Nephron progenitor cell (in vitro differentiated cells): Measurements from ENCODE around the gene RPTOR.
"Not testable (repeated sequence)": the region's sequence is repeated elsewhere in the genome, so short reads cannot be mapped to it uniquely, and the experiment has no call there.

ENCODE experiments used
- DNase-seq: peaks from one replicate; pipeline ENCODE4 v3.0.0; 2021
- H3K27ac Mint-ChIP-seq: 2 replicates; pipeline ENCODE4 v1.8.0; 2021; ENCODE audit warnings: mild to moderate bottlenecking, moderate library complexity, mixed read lengths
- H3K27me3 Mint-ChIP-seq: 2 replicates; pipeline ENCODE4 v1.8.0; 2021; ENCODE audit warnings: mild to moderate bottlenecking, low read depth, mixed read lengths; ENCODE audit not compliant: poor library complexity
- H3K36me3 Mint-ChIP-seq: 2 replicates; pipeline ENCODE4 v1.8.0; 2021; ENCODE audit warnings: low read depth, mixed read lengths
- H3K4me1 Mint-ChIP-seq: 2 replicates; pipeline ENCODE4 v1.8.0; 2021; ENCODE audit warnings: mixed read lengths
- H3K4me3 Mint-ChIP-seq: 2 replicates; pipeline ENCODE4 v1.8.0; 2021; ENCODE audit warnings: mild to moderate bottlenecking, moderate library complexity, mixed read lengths
- H3K9me3 Mint-ChIP-seq: 2 replicates; pipeline ENCODE4 v1.8.0; 2021; ENCODE audit warnings: mild to moderate bottlenecking, moderate library complexity, mixed read lengths
- TF ChIP-seq, protein P1 (sequence below): fragments of 200-600 bp; sonication (generic); IDR thresholded peaks from 2 replicates; pipeline ENCODE4 v1.5.0; 2021; ENCODE audit warnings: antibody characterized with exemption

The RPTOR gene

DNA sequence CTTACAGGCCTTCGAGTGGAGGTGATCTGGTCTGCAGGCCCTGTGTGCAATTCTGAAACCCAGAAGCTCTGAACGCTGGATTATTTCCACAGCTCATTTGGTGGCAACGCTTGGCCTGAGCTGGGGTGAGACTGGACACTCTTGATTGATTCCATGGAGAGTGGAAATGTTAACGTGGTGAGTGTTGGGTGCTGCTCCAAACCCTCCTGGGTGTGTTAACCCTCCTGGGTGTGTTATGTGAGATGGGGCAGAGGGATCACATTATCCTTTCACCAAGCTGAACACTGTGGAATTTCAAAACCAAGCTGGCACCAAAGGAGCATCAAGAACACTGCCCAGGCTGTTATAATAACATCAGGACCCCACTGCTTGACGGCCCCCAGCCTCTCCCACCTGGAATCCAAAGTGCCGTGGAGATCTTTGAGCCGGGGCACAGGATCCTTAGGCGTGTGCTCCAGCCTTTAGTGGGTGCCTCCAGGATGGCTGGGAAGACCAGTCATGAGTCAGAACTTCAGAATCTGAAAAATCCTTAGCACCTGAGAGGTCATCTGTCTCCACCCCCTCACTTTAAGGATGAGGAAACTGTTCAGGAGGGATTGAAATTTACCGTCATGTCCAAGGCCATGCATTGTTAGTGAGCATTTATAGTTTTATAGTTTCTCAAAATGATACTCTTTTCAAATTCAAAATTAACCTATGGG lies 75.0 kb downstream of the RPTOR start:
- TF ChIP-seq, protein P1, sequence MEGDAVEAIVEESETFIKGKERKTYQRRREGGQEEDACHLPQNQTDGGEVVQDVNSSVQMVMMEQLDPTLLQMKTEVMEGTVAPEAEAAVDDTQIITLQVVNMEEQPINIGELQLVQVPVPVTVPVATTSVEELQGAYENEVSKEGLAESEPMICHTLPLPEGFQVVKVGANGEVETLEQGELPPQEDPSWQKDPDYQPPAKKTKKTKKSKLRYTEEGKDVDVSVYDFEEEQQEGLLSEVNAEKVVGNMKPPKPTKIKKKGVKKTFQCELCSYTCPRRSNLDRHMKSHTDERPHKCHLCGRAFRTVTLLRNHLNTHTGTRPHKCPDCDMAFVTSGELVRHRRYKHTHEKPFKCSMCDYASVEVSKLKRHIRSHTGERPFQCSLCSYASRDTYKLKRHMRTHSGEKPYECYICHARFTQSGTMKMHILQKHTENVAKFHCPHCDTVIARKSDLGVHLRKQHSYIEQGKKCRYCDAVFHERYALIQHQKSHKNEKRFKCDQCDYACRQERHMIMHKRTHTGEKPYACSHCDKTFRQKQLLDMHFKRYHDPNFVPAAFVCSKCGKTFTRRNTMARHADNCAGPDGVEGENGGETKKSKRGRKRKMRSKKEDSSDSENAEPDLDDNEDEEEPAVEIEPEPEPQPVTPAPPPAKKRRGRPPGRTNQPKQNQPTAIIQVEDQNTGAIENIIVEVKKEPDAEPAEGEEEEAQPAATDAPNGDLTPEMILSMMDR = no peak
- Mint-ChIP-seq H3K27me3 (peaks cover 2% of the 10 kb centered on the region), H3K27ac (peak overlapping the region; percentile 75)

DNA sequence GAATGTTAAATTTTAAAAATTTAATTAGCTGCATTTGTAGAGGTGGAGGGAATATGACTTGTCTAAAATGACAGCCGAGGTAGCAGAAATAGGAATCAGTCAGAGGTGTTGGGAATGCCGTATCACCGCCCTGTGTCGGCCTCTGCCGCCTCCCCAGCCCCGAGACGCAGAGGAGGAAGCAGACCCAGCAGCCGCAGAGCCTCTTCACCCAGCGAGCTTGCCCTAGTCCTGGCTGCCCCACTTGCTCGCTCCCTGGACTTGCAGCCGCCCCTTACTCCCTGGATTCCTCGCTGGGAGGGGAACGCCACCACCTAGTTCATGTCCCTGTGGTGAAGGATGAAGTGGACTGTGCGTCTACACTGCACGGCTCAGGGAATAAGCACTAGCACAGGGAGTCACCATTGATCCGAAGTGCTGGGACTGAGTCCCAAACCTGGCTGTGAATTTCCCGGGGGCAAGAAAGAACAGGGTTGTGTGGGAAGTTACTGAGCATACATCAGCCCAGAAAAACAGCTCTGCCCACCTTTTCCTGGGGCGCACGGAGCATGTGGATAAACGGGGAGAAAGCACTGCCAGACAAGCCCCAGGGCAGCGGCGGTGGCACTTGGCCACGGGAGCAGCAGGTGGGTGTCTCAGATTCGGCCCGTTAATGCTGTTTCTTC lies 76.8 kb downstream of the RPTOR start:
- H3K27ac Mint-ChIP-seq = no peak overlapping the region
- no peak overlapping the region for H3K4me3 Mint-ChIP-seq
- TF ChIP-seq, protein P1 = no peak
- peaks cover 20% of the 10 kb centered on the region for H3K4me1 Mint-ChIP-seq
- no peaks in the 10 kb centered on the region for H3K9me3 Mint-ChIP-seq
- peaks cover 2% of the 10 kb centered on the region for H3K27me3 Mint-ChIP-seq
- DNase-seq = no peak
- H3K36me3 Mint-ChIP-seq = peaks cover 9% of the 10 kb centered on the region

More for the DNA sequence above, 75.0 kb downstream of the RPTOR start:
- peaks cover 8% of the 10 kb centered on the region for H3K36me3 Mint-ChIP-seq
- peaks cover 3% of the 10 kb centered on the region for H3K9me3 Mint-ChIP-seq
- H3K4me3 Mint-ChIP-seq = no peak overlapping the region
- no peak for DNase-seq
- peaks cover 23% of the 10 kb centered on the region for H3K4me1 Mint-ChIP-seq

DNA sequence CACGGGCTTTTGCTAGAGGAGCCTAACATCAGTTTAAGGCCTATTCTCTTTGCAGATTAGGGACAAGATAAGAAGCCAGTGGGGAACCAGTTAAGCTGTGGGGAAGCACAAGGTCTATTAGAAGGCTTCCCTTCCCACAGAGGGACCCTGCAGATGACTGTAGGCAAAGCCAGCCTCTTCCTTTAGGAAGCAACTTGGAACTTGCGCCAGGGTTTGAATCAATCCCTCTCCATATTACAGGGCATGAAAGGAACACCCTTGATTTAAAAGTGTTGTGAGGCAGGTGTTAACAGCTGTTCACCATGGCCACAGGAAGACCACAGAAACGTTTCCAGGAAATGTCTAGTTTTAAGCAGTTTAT lies 77.3 kb downstream of the RPTOR start:
- peaks cover 2% of the 10 kb centered on the region for H3K27me3 Mint-ChIP-seq
- H3K4me1 Mint-ChIP-seq = peaks cover 20% of the 10 kb centered on the region
- TF ChIP-seq, protein P1 = no peak

DNA sequence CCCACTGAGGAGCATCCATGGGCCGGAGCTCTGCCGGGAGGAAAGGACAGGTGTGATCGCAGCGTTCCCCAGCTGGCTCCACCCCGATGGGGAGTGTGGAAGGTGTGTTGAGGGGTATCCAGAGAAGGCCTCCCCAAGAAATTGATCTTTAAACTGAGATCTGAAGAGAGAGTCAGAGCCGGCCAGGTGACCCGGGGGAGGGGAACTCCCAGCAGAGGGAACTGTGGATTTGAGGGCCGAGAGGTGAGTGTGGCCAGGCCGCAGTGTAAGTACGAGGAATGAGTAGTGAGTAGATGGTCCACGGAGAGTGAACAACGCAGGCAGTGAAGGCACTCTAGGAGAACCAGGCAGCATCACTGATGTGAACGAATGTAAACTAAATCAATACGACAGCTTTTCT lies 80.2 kb downstream of the RPTOR start:
- peak overlapping the region; percentile 64 for H3K27ac Mint-ChIP-seq
- H3K36me3 Mint-ChIP-seq = peaks cover 18% of the 10 kb centered on the region
- H3K27me3 Mint-ChIP-seq = peaks cover 2% of the 10 kb centered on the region
- H3K4me3 Mint-ChIP-seq = no peak overlapping the region
- DNase-seq = no peak
- TF ChIP-seq, protein P1 = no peak
- no peaks in the 10 kb centered on the region for H3K9me3 Mint-ChIP-seq
- peaks cover 8% of the 10 kb centered on the region for H3K4me1 Mint-ChIP-seq

More for the DNA sequence above, 77.3 kb downstream of the RPTOR start:
- H3K4me3 Mint-ChIP-seq = no peak overlapping the region
- no peaks in the 10 kb centered on the region for H3K9me3 Mint-ChIP-seq
- H3K27ac Mint-ChIP-seq = no peak overlapping the region
- no peak for DNase-seq
- H3K36me3 Mint-ChIP-seq = peaks cover 14% of the 10 kb centered on the region

DNA sequence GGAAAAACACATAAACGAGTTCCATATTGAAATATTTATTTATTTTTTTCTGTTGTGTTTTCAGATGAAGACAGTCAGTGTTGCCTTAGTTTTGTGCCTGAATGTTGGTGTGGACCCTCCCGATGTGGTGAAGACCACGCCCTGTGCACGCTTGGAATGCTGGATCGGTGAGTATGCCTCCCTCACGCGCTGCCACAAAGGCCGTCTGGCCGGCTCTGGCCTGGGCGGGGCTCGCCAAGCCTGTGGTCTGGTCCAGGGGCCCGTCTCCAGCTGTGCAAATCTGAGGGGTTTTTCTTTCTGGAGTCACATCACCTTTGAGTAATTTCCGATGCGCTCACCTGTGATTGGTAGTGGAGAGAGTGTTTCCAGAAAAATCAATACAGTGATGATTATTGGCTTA lies 81.0 kb downstream of the RPTOR start:
- Mint-ChIP-seq H3K27ac (no peak overlapping the region), H3K36me3 (peaks cover 18% of the 10 kb centered on the region), H3K4me3 (no peak overlapping the region), H3K27me3 (no peaks in the 10 kb centered on the region), H3K4me1 (peaks cover 8% of the 10 kb centered on the region), H3K9me3 (no peaks in the 10 kb centered on the region)
- TF ChIP-seq, protein P1 = no peak
- no peak for DNase-seq

DNA sequence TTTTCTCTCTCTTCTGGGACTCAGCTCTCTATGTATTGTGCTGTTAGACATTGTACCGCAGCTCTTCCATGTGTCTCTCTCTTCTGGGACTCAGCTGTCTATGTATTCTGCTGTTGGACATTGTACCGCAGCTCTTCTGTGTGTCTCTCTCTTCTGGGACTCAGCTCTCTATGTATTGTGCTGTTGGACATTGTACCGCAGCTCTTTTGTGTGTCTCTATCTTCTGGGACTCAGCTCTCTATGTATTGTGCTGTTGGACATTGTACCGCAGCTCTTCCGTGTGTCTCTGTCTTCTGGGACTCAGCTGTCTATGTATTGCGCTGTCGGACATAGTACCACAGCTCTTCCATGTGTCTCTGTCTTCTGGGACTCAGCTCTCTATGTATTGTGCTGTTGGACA lies 84.2 kb downstream of the RPTOR start:
- H3K27ac Mint-ChIP-seq, DNase-seq, H3K27me3 Mint-ChIP-seq, H3K4me3 Mint-ChIP-seq, H3K9me3 Mint-ChIP-seq: not testable (repeated sequence)
- H3K36me3 Mint-ChIP-seq = peaks cover 18% of the 10 kb centered on the region
- H3K4me1 Mint-ChIP-seq = peaks cover 25% of the 10 kb centered on the region
